ENCODE measurements around the gene HIVEP2. TPM values are rescaled to one million over a fixed set of nuclear protein-coding genes. Genes with fewer than 3 reads are reported as not detected.

Gene HIVEP2
- total RNA-seq, 5 donors from 2014 or later (not counting 1 experiment from before 2014, with no cell fraction given) = 71.4 to 81.4 (median 75.2) TPM

GRCh38 chr6:142934106-142934505, 10.9 kb downstream of the HIVEP2 start:
- no peak overlapping the region for H3K4me3 ChIP-seq (ENCODE audit: control insufficient read depth in 1 of 2, extremely low read depth in 1 of 2, low read length in 1 of 2)
- no peaks in the 10 kb centered on the region for H3K27me3 ChIP-seq (replicated peaks in 1 of 2; ENCODE audit: control insufficient read depth in 2 of 2, extremely low read depth in 1 of 2, insufficient read depth in 2 of 2, low read length in 1 of 2)
- DNase-seq = no peak
- H3K27ac ChIP-seq (ENCODE audit: low read length) = peak overlapping the region; percentile 77
- Mint-ChIP-seq H3K27me3 (no peaks in the 10 kb centered on the region), H3K27ac (peak overlapping the region; percentile 89 to 94), H3K4me1 (peaks cover 93 to 96% (median 94%) of the 10 kb centered on the region in 3 donors), H3K9me3 (no peaks in the 10 kb centered on the region), H3K36me3 (peaks cover 4% of the 10 kb centered on the region), H3K4me3 (peak overlapping the region; percentile 17 to 56 (median 37))
- no peak for ATAC-seq (replicated peaks in 1 of 4)
- peaks cover 31 to 41% of the 10 kb centered on the region in 2 experiments for H3K4me1 ChIP-seq (ENCODE audit: control insufficient read depth in 1 of 2, extremely low read depth in 1 of 2, insufficient read depth in 2 of 2, low read length in 2 of 2)
- ChIA-PET CTCF (interaction anchor here in 1 of 2 donors (1.0 kb wide), 1 partner anchor 48 kb away, joined by 11 read pairs; no protein-coding TSS in a partner anchor), POLR2A (interaction anchor here in 1 of 2 donors (0.7 to 1.6 kb wide), 2 partner anchors 8 to 52 kb away, joined by 4 to 6 read pairs; no protein-coding TSS in a partner anchor)
- H3K36me3 ChIP-seq (ENCODE audit: control insufficient read depth in 2 of 2, extremely low read depth in 1 of 2, insufficient read depth in 1 of 2, low read length in 1 of 2) = peaks cover 0 to 3% of the 10 kb centered on the region in 2 donors
- no peaks in the 10 kb centered on the region for H3K9me3 ChIP-seq

- H3K4me3 ChIP-seq (ENCODE audit: control insufficient read depth in 1 of 2, extremely low read depth in 1 of 2, low read length in 1 of 2) = no peak overlapping the region
- Mint-ChIP-seq H3K4me1 (peaks cover 94 to 96% (median 95%) of the 10 kb centered on the region in 3 donors), H3K36me3 (peaks cover 4% of the 10 kb centered on the region), H3K4me3 (peak overlapping the region in 2 of 3 donors; percentile 22 to 56), H3K27me3 (no peaks in the 10 kb centered on the region), H3K9me3 (no peaks in the 10 kb centered on the region), H3K27ac (peak overlapping the region; percentile 89 to 94)
- no peak for ATAC-seq (replicated peaks in 1 of 4)
- H3K4me1 ChIP-seq (ENCODE audit: control insufficient read depth in 1 of 2, extremely low read depth in 1 of 2, insufficient read depth in 2 of 2, low read length in 2 of 2) = peaks cover 32 to 42% of the 10 kb centered on the region in 2 experiments
- CTCF ChIA-PET = interaction anchor here in 1 of 2 donors (1.0 kb wide), 1 partner anchor 48 kb away, joined by 11 read pairs; no protein-coding TSS in a partner anchor
- H3K27ac ChIP-seq (ENCODE audit: low read length) = peak overlapping the region; percentile 77
- no peaks in the 10 kb centered on the region for H3K27me3 ChIP-seq (replicated peaks in 1 of 2; ENCODE audit: control insufficient read depth in 2 of 2, extremely low read depth in 1 of 2, insufficient read depth in 2 of 2, low read length in 1 of 2)
- peaks cover 0 to 3% of the 10 kb centered on the region in 2 donors for H3K36me3 ChIP-seq (ENCODE audit: control insufficient read depth in 2 of 2, extremely low read depth in 1 of 2, insufficient read depth in 1 of 2, low read length in 1 of 2)
- no peaks in the 10 kb centered on the region for H3K9me3 ChIP-seq
- POLR2A ChIA-PET = interaction anchor here in 1 of 2 donors (0.6 kb wide), 1 partner anchor 738 kb away, joined by 3 read pairs; no protein-coding TSS in a partner anchor
- no peak for DNase-seq
These were observed 11.3 kb downstream of the HIVEP2 start for GRCh38 chr6:142933701-142934100.

- peaks cover 88 to 91% (median 90%) of the 10 kb centered on the region in 3 donors for H3K4me1 Mint-ChIP-seq
- ChIA-PET CTCF (interaction anchor here in 1 of 2 donors (0.7 kb wide), 1 partner anchor 778 kb away, joined by 3 read pairs; no protein-coding TSS in a partner anchor), POLR2A (interaction anchor here (0.6 to 1.0 kb wide), 5 partner anchors 9 to 27 kb away, joined by 3 to 4 read pairs (median 3); no protein-coding TSS in a partner anchor)
- H3K9me3 ChIP-seq = no peaks in the 10 kb centered on the region
- peak overlapping the region in 1 of 2 donors; percentile 8 for H3K4me3 ChIP-seq (ENCODE audit: control insufficient read depth in 1 of 2, extremely low read depth in 1 of 2, low read length in 1 of 2)
- H3K36me3 Mint-ChIP-seq = peaks cover 3% of the 10 kb centered on the region
- peak in 1 of 4 experiments; percentile 7 for ATAC-seq (replicated peaks in 1 of 4)
- no peak for DNase-seq
- peak overlapping the region; percentile 77 for H3K27ac ChIP-seq (ENCODE audit: low read length)
- H3K36me3 ChIP-seq (ENCODE audit: control insufficient read depth in 2 of 2, extremely low read depth in 1 of 2, insufficient read depth in 1 of 2, low read length in 1 of 2) = peaks cover 0 to under 1% of the 10 kb centered on the region in 2 donors
- no peaks in the 10 kb centered on the region for H3K9me3 Mint-ChIP-seq
- no CpG with 5 or more reads among the region's 2 CpGs for WGBS (ENCODE audit: insufficient coverage)
- H3K4me3 Mint-ChIP-seq = peak overlapping the region; percentile 56 to 70 (median 66)
- no peaks in the 10 kb centered on the region for H3K27me3 ChIP-seq (replicated peaks in 1 of 2; ENCODE audit: control insufficient read depth in 2 of 2, extremely low read depth in 1 of 2, insufficient read depth in 2 of 2, low read length in 1 of 2)
- H3K27me3 Mint-ChIP-seq = no peaks in the 10 kb centered on the region
- peak overlapping the region; percentile 89 to 94 for H3K27ac Mint-ChIP-seq
- peaks cover 31 to 43% of the 10 kb centered on the region in 2 experiments for H3K4me1 ChIP-seq (ENCODE audit: control insufficient read depth in 1 of 2, extremely low read depth in 1 of 2, insufficient read depth in 2 of 2, low read length in 2 of 2)
These were observed 12.1 kb downstream of the HIVEP2 start for GRCh38 chr6:142932889-142933288.

- ATAC-seq (replicated peaks in 1 of 4) = no peak
- CTCF ChIA-PET = interaction anchor here (0.6 to 2.9 kb wide), 6 partner anchors 12 to 184 kb away, joined by 3 to 20 read pairs (median 6); no protein-coding TSS in a partner anchor
- H3K4me1 Mint-ChIP-seq = peaks cover 74 to 85% (median 82%) of the 10 kb centered on the region in 3 donors
- peak overlapping the region; percentile 95 to 98 for H3K27ac Mint-ChIP-seq
- H3K4me3 Mint-ChIP-seq = peak overlapping the region; percentile 88 to 96 (median 91)
- no peaks in the 10 kb centered on the region for H3K36me3 Mint-ChIP-seq
- no CpG with 5 or more reads among the region's 1 CpG for WGBS (ENCODE audit: insufficient coverage)
- H3K27me3 Mint-ChIP-seq = no peaks in the 10 kb centered on the region
- H3K9me3 Mint-ChIP-seq = no peaks in the 10 kb centered on the region
- H3K9me3 ChIP-seq = no peaks in the 10 kb centered on the region
- peaks cover 12 to 51% of the 10 kb centered on the region in 2 experiments for H3K4me1 ChIP-seq (ENCODE audit: control insufficient read depth in 1 of 2, extremely low read depth in 1 of 2, insufficient read depth in 2 of 2, low read length in 2 of 2)
- POLR2A ChIA-PET = interaction anchor here (0.5 to 2.0 kb wide), 9 partner anchors 9 to 296 kb away, joined by 3 to 8 read pairs (median 4); no protein-coding TSS in a partner anchor
- H3K36me3 ChIP-seq (ENCODE audit: control insufficient read depth in 2 of 2, extremely low read depth in 1 of 2, insufficient read depth in 1 of 2, low read length in 1 of 2) = no peaks in the 10 kb centered on the region
- DNase-seq = no peak
- H3K4me3 ChIP-seq (ENCODE audit: control insufficient read depth in 1 of 2, extremely low read depth in 1 of 2, low read length in 1 of 2) = no peak overlapping the region
- H3K27ac ChIP-seq (ENCODE audit: low read length) = peak overlapping the region; percentile 97
- no peaks in the 10 kb centered on the region for H3K27me3 ChIP-seq (replicated peaks in 1 of 2; ENCODE audit: control insufficient read depth in 2 of 2, extremely low read depth in 1 of 2, insufficient read depth in 2 of 2, low read length in 1 of 2)
These were observed 15.1 kb downstream of the HIVEP2 start for GRCh38 chr6:142929751-142930358.

GRCh38 chr6:142927904-142928303, 17.1 kb downstream of the HIVEP2 start:
- Mint-ChIP-seq H3K4me1 (peaks cover 60 to 76% (median 71%) of the 10 kb centered on the region in 3 donors), H3K27ac (peak overlapping the region; percentile 95 to 98), H3K9me3 (no peaks in the 10 kb centered on the region), H3K36me3 (no peaks in the 10 kb centered on the region), H3K27me3 (no peaks in the 10 kb centered on the region), H3K4me3 (peak overlapping the region; percentile 88 to 96 (median 91))
- Histone ChIP-seq H3K27me3 (replicated peaks in 1 of 2; ENCODE audit: control insufficient read depth in 2 of 2, extremely low read depth in 1 of 2, insufficient read depth in 2 of 2, low read length in 1 of 2) (no peaks in the 10 kb centered on the region), H3K27ac (ENCODE audit: low read length) (peak overlapping the region; percentile 97), H3K36me3 (ENCODE audit: control insufficient read depth in 2 of 2, extremely low read depth in 1 of 2, insufficient read depth in 1 of 2, low read length in 1 of 2) (no peaks in the 10 kb centered on the region), H3K4me1 (ENCODE audit: control insufficient read depth in 1 of 2, extremely low read depth in 1 of 2, insufficient read depth in 2 of 2, low read length in 2 of 2) (peaks cover 6 to 52% of the 10 kb centered on the region in 2 experiments), H3K9me3 (no peaks in the 10 kb centered on the region), H3K4me3 (ENCODE audit: control insufficient read depth in 1 of 2, extremely low read depth in 1 of 2, low read length in 1 of 2) (peak overlapping the region; percentile 92 to 99)
- ChIA-PET CTCF (interaction anchor here (0.6 to 3.4 kb wide), 6 partner anchors 9 to 24 kb away, joined by 3 to 16 read pairs (median 4); no protein-coding TSS in a partner anchor), POLR2A (interaction anchor here (0.6 to 1.8 kb wide), 9 partner anchors 10 to 26 kb away, joined by 3 to 8 read pairs (median 3); partner anchors contain the start of gene HIVEP2 (in 2 of the 2))
- ATAC-seq (replicated peaks in 1 of 4) (peak in 3 of 4 experiments; percentile 31 to 35 (median 35)), DNase-seq (peak in 16 of 35 experiments; percentile 12 to 69 (median 31))
- no CpG with 5 or more reads among the region's 5 CpGs for WGBS (ENCODE audit: insufficient coverage)

GRCh38 chr6:142927271-142927580, 17.8 kb downstream of the HIVEP2 start:
- H3K27ac Mint-ChIP-seq = peak overlapping the region; percentile 95 to 98
- ChIA-PET POLR2A (interaction anchor here (1.0 to 2.4 kb wide), 8 partner anchors 11 to 41 kb away, joined by 3 to 16 read pairs (median 5); partner anchors contain the start of gene HIVEP2 (in 2 of the 2)), CTCF (interaction anchor here (0.5 to 3.4 kb wide), 7 partner anchors 11 to 41 kb away, joined by 3 to 16 read pairs (median 4); no protein-coding TSS in a partner anchor)
- no peaks in the 10 kb centered on the region for H3K27me3 Mint-ChIP-seq
- Histone ChIP-seq H3K27me3 (replicated peaks in 1 of 2; ENCODE audit: control insufficient read depth in 2 of 2, extremely low read depth in 1 of 2, insufficient read depth in 2 of 2, low read length in 1 of 2) (no peaks in the 10 kb centered on the region), H3K27ac (ENCODE audit: low read length) (peak overlapping the region; percentile 97), H3K36me3 (ENCODE audit: control insufficient read depth in 2 of 2, extremely low read depth in 1 of 2, insufficient read depth in 1 of 2, low read length in 1 of 2) (no peaks in the 10 kb centered on the region), H3K4me1 (ENCODE audit: control insufficient read depth in 1 of 2, extremely low read depth in 1 of 2, insufficient read depth in 2 of 2, low read length in 2 of 2) (peaks cover 5 to 50% of the 10 kb centered on the region in 2 experiments), H3K4me3 (ENCODE audit: control insufficient read depth in 1 of 2, extremely low read depth in 1 of 2, low read length in 1 of 2) (peak overlapping the region; percentile 92 to 99), H3K9me3 (no peaks in the 10 kb centered on the region)
- WGBS (ENCODE audit: insufficient coverage) = 0% methylated on average over 2 of the region's 7 CpGs
- DNase-seq = no peak
- H3K36me3 Mint-ChIP-seq = no peaks in the 10 kb centered on the region
- H3K9me3 Mint-ChIP-seq = no peaks in the 10 kb centered on the region
- peak overlapping the region; percentile 88 to 96 (median 91) for H3K4me3 Mint-ChIP-seq
- peaks cover 53 to 70% (median 65%) of the 10 kb centered on the region in 3 donors for H3K4me1 Mint-ChIP-seq
- ATAC-seq (replicated peaks in 1 of 4) = no peak

All from T-cell (primary cell).